Measurements from ENCODE around the gene ARID1A.
A peak's percentile ranks its signal among the peaks of the same experiment; 100 is the strongest.
"Not testable (repeated sequence)": the region's sequence is repeated elsewhere in the genome, so short reads cannot be mapped to it uniquely, and the experiment has no call there.

The ARID1A gene

GRCh38 chr1:26787706-26788514, 92.1 kb downstream of the ARID1A start, which contains the start of gene PIGV:
Gene PIGV, plus strand, starts transcription at chr1:26787950. Its CDS starts 2,866 bp downstream, at chr1:26790816.
- DNase-seq (ENCODE audit: low read depth in 2 of 2) = peak; percentile 76 to 80

DNA sequence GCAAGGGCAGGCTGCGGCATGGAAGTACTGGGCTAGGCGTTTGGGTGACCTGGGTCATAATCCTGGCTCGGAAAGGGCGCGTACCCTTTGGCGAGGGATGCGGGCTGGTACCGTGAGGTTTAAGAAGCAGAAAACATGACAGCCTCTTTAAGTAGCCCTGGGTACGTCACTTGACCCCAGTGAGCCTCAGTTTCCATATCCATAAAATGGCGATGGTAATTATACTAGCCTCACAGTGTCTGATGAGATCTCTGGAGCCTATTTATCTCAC, 92.6 kb downstream of the ARID1A start:
- DNase-seq (ENCODE audit: low read depth in 2 of 2) = no peak

GRCh38 chr1:26788836-26789611, 93.2 kb downstream of the ARID1A start:
- peak; percentile 57 to 75 for DNase-seq (ENCODE audit: low read depth in 2 of 2)

- DNase-seq (ENCODE audit: low read depth in 2 of 2) = no peak
Observed at GRCh38 chr1:26789612-26789865, 93.7 kb downstream of the ARID1A start.

DNA sequence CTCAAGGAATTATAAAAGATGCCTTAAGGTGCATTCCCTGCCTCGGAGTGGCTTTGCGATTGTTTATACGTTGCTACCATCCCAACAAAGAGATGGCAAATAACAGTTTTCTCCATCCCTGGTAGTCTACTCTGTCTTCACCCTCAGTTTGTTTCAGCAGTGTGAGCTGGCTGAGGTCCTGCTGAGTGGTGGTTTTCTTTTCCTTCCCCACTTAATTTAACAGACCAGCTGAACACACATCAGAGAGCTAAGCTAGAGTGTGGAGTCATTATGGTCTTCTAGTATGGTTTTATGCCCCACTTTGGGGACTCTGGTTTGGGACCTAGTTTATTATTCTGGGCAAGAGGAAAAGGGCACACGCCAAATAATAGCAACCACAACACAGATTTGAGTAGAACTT, 94.1 kb downstream of the ARID1A start:
- no peak for DNase-seq (ENCODE audit: low read depth in 2 of 2)

GRCh38 chr1:26790551-26790953, 94.7 kb downstream of the ARID1A start:
- no peak for DNase-seq (ENCODE audit: low read depth in 2 of 2)

- DNase-seq (ENCODE audit: low read depth in 2 of 2) = no peak
Observed at GRCh38 chr1:26791148-26791547, 95.3 kb downstream of the ARID1A start.

- DNase-seq (ENCODE audit: low read depth in 2 of 2) = no peak
Observed at GRCh38 chr1:26791626-26792025, 95.8 kb downstream of the ARID1A start.

DNA sequence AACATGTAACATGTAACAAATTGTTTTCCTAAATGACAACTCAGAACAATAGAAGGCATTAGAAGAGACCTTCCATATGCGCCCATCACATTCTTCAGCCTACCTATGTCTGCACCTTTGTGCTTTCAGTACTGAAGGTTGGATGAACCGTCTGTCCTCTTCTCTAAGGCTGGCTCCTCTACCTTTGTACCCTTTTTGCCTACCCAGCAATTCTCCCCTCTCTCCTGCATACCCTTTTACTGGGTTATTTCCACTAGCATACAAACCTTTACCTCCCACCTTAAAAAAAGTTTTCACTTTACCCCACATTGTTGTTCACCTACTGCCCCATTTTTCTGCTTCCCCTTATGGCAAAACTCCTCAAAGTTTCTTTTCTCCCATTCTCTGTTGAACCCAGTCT, 97.1 kb downstream of the ARID1A start:
- DNase-seq (ENCODE audit: low read depth in 2 of 2) = no peak

DNA sequence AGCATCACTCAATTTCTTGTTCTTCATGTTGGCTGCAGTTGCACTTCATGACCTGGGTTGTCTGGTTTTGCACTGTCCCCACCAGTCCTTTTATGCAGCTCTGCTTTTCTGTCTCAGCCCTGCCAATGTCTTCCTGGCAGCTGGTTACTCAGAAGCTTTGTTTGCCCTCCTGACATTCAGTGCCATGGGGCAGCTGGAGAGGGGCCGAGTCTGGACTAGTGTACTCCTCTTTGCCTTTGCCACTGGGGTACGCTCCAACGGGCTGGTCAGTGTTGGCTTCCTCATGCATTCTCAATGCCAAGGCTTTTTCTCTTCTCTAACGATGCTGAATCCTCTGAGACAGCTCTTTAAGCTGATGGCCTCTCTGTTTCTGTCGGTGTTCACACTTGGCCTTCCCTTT, 98.6 kb downstream of the ARID1A start:
- no peak for DNase-seq (ENCODE audit: low read depth in 2 of 2)

DNA sequence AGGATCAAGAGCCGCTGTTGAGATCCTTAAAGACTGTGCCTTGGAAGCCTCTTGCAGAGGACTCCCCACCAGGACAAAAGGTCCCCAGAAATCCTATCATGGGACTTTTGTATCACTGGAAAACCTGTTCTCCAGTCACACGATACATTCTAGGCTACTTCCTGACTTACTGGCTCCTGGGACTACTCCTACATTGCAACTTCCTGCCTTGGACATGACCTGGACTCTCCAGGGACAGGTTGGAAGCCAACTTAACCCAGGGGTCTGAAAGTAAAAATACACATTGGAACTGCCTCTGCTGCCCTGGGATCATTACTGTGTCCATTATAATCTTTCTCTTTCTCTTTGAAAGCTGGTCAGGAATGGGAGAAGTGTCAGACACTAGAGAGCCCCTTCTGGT, 101.8 kb downstream of the ARID1A start:
- DNase-seq (ENCODE audit: low read depth in 2 of 2) = no peak

GRCh38 chr1:26799479-26800142, 103.8 kb downstream of the ARID1A start:
- DNase-seq (ENCODE audit: low read depth in 2 of 2) = no peak

- DNase-seq (ENCODE audit: low read depth in 2 of 2) = not testable (repeated sequence)
Observed at GRCh38 chr1:26803932-26804331, 108.1 kb downstream of the ARID1A start.

DNA sequence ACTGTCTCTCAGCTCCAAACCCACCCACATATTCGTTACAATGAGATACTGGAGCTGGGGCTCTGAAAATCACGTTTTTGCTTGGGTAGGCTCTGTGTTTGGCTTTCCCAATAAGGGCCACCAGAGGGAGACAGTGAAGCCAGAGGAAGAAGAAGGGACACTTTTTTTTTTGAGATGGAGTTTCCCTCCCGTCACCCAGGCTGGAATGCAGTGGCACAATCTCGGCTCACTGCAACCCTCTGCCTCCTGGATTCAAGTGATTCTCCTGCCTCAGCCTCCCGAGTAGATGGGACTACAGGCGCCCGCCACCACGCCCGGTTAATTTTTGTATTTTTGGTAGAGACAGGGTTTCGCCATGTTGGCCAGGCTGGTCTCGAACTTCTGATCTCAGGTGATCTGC, 114.3 kb downstream of the ARID1A start:
- DNase-seq (ENCODE audit: low read depth in 2 of 2) = peak in 1 of 2 donors; percentile 56

GRCh38 chr1:26811057-26811456, 115.2 kb downstream of the ARID1A start:
- DNase-seq (ENCODE audit: low read depth in 2 of 2) = no peak

DNA sequence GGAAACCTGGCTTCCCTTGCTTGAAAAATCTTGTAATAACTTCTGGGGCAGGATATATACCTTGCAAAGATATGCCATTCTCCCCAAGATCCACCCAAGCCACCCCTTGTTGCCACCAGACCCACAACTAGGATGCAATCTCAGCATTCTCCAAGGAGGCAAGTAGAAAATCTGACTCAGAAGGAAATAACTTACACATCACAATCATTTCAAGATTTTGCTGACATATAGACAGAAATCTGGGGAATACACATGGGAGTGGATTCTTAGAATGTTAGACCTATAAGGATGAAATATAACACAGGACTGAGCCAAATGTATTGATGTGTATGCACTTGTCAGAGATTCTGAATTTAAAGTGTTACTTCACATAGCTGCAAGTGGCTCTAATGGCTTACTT, 115.9 kb downstream of the ARID1A start:
- DNase-seq (ENCODE audit: low read depth in 2 of 2) = no peak

- no peak for DNase-seq (ENCODE audit: low read depth in 2 of 2)
Observed at GRCh38 chr1:26814377-26814776, 118.6 kb downstream of the ARID1A start.

DNA sequence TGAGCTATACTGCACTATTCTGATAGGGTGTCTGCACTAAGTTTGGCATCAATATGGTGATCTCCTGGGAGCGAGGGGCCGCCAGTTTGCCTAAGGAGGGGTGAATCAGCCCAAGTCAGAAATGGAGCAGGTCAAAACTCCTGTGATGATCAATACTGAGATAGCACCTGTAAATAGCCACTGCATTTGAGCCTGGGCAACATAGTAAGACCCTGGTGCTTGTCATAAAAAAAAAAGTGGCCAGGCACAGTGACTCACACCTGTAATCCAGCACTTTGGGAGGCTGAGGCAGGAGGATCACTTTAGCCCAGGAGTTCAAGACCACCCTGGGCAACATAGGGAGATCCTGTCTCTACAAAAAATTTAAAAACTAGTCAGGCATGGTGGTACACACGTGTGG, 119.1 kb downstream of the ARID1A start:
- DNase-seq (ENCODE audit: low read depth in 2 of 2) = no peak

GRCh38 chr1:26820784-26821269, 125.0 kb downstream of the ARID1A start:
- DNase-seq (ENCODE audit: low read depth in 2 of 2) = no peak

GRCh38 chr1:26822737-26823395, 127.1 kb downstream of the ARID1A start:
- no peak for DNase-seq (ENCODE audit: low read depth in 2 of 2)

DNA sequence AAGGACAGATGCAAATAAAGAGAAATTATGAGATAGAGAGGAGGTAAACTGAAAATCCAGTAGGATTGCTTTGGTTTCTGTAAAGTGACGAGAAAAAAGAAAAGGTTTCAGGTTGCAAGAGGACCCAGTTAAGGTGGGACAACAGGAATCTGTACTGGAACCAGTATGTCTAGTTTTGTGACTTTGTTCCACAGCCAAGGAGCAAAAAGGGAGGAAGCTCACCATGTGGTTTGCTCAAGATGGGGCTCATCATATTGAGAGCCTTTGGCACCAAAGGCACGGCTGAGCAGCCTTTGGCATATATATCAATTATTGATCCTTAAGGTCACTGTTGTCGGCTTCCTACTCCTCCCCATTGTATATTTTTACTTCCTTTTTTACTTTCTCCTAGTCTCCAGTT, 128.9 kb downstream of the ARID1A start:
- no peak for DNase-seq (ENCODE audit: low read depth in 2 of 2)

Measured in stimulated activated CD8-positive, alpha-beta memory T cell treated with anti-CD3 and anti-CD28 coated beads, Interleukin-7, amount 100 ng/mL, for 1 hour (primary cell).